Mesodermal cell (in vitro differentiated cells): ENCODE results near the gene TRIM47.
"Not testable (repeated sequence)": the region's sequence is repeated elsewhere in the genome, so short reads cannot be mapped to it uniquely, and the experiment has no call there.

Experiments used
- H3K27ac ChIP-seq: 2 replicates; pipeline ENCODE4 v1.7.0; 2013; ENCODE audit warnings: mild to moderate bottlenecking, low read depth, low read length, moderate library complexity; ENCODE audit not compliant: severe bottlenecking
- H3K36me3 ChIP-seq: 2 replicates; pipeline ENCODE4 v1.7.1; 2013; ENCODE audit warnings: mild to moderate bottlenecking, low read length, moderate library complexity; ENCODE audit not compliant: control insufficient read depth, insufficient read depth
- H3K4me1 ChIP-seq: one replicate; pipeline ENCODE4 v1.7.1; 2013; ENCODE audit warnings: mild to moderate bottlenecking, low read length; ENCODE audit not compliant: insufficient read depth, control insufficient read depth, poor library complexity, severe bottlenecking
- H3K4me3 ChIP-seq: 2 replicates; pipeline ENCODE4 v1.7.0; 2013; ENCODE audit warnings: low read length, control low read depth, mild to moderate bottlenecking; ENCODE audit not compliant: insufficient read depth, poor library complexity, severe bottlenecking; ENCODE audit errors: extremely low read depth
- H3K9me3 ChIP-seq: 2 replicates; pipeline ENCODE4 v1.7.1; 2013; ENCODE audit warnings: mild to moderate bottlenecking, low read length, moderate library complexity; ENCODE audit not compliant: control insufficient read depth
- whole genome bisulfite sequencing, 2 experiments: methylation state at CpG; one replicate each; pipeline ENCODE4 v1.1.5; 2013; ENCODE audit warnings: missing lambda C conversion rate in 2 of 2; ENCODE audit not compliant: insufficient coverage in 2 of 2; 5-methylcytosine and 5-hydroxymethylcytosine counted together

The TRIM47 gene

DNA sequence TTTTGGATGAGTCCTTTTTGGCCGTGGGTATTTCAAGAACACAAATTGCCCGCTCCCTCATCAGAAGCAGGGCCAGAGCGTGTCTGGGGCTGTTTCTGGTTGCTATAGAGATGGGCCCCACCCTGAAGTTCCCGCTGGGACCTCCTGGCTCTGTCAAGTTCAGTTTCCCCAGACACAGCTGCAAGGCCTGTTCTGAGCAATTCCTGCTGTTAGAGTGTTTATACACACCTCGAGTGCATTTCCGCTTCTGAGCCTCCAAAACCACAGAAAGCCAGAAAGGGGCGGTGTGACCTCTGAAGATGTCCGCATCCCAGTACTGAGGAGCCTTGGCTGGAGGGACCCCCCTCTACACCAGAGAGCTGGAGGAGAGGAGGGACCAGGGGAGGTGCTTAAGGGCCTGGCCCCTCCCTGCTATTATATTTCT is 13.9 kb downstream of the TRIM47 start:
- no peaks in the 10 kb centered on the region for H3K9me3 ChIP-seq
- no peak overlapping the region for H3K4me3 ChIP-seq
- peaks cover 3% of the 10 kb centered on the region for H3K4me1 ChIP-seq
- 72 to 89% methylated on average over 6 to 8 of the region's 8 CpGs for WGBS, 2 experiments
- no peaks in the 10 kb centered on the region for H3K36me3 ChIP-seq
- H3K27ac ChIP-seq = peak overlapping the region; percentile 36

DNA sequence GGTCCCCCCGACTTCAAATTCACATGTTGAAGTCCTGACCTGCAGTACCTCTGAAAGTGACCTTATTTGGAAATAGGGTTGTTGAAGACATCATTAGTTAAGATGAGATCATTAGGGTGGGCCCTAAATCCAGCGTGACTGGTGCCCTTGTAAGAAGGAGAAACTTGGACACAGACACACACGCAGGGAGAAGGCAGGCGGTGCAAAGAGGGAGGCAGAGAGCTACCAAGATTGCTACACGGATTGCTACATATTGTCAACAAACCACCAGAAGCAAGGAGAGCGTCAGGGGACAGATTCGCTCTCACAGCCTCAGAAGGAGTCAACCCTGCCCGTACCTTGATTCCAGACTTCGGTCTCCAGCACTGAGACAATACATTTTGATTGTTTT is 16.5 kb downstream of the TRIM47 start:
- no peak overlapping the region for H3K27ac ChIP-seq
- H3K36me3 ChIP-seq = no peaks in the 10 kb centered on the region
- H3K9me3 ChIP-seq = no peaks in the 10 kb centered on the region
- no peaks in the 10 kb centered on the region for H3K4me1 ChIP-seq
- H3K4me3 ChIP-seq = no peak overlapping the region
- 92 to 94% methylated on average over 8 of the region's 9 CpGs for WGBS, 2 experiments

GRCh38 chr17:75859358-75859757 is 19.0 kb downstream of the TRIM47 start:
- not testable (repeated sequence) for H3K4me1 ChIP-seq, H3K9me3 ChIP-seq, H3K4me3 ChIP-seq, H3K27ac ChIP-seq, H3K36me3 ChIP-seq
- 93 to 94% methylated on average over 7 to 8 of the region's 10 CpGs for WGBS, 2 experiments

- H3K9me3 ChIP-seq = no peaks in the 10 kb centered on the region
- WGBS, 2 experiments = 4 to 6% methylated on average over 19 to 22 of the region's 24 CpGs
Measured at GRCh38 chr17:75856062-75856756, 22.2 kb downstream of the TRIM47 start.

GRCh38 chr17:75855310-75856061 is 22.9 kb downstream of the TRIM47 start, which contains the start of gene WBP2:
Gene WBP2, minus strand, starts transcription at chr17:75855335. Its CDS starts 38 bp downstream, at chr17:75855297.
- 0 to 1% methylated on average over 31 to 36 of the region's 58 CpGs for WGBS, 2 experiments
- peaks cover 14% of the 10 kb centered on the region for H3K4me1 ChIP-seq
- H3K27ac ChIP-seq = peak within 1 kb of the TSS; percentile 93
- no peaks in the 10 kb centered on the region for H3K9me3 ChIP-seq
- H3K36me3 ChIP-seq = peaks cover 23% of the 10 kb centered on the region
- H3K4me3 ChIP-seq = peak within 1 kb of the TSS; percentile 88

More at GRCh38 chr17:75856062-75856756, 22.2 kb downstream of the TRIM47 start:
- Histone ChIP-seq H3K27ac (peak overlapping the region; percentile 93), H3K4me1 (peaks cover 14% of the 10 kb centered on the region), H3K36me3 (peaks cover 16% of the 10 kb centered on the region), H3K4me3 (peak overlapping the region; percentile 88)

DNA sequence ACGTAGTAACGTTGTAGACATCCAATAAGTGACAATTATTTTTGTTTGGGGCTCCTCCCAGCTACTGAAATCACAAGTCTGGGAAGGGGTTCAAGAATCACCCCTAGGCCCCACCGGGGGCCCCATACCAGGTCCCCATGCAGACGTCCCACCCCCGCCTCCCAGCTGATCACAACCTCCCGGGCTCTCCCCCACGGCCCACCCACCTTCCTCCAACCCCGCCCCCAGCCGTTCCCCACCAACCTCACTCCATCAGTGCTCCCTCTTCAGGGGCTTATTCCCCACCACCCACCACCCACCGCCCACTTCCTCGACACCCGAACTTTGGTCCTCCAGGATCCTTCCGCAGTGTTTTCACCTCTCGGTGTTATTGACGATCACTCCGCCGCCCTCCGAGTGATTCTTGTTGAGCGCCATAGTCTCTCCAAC is 23.5 kb downstream of the TRIM47 start:
- 0 to 2% methylated on average over 9 to 11 of the region's 19 CpGs for WGBS, 2 experiments
- peak overlapping the region; percentile 82 for H3K27ac ChIP-seq

DNA sequence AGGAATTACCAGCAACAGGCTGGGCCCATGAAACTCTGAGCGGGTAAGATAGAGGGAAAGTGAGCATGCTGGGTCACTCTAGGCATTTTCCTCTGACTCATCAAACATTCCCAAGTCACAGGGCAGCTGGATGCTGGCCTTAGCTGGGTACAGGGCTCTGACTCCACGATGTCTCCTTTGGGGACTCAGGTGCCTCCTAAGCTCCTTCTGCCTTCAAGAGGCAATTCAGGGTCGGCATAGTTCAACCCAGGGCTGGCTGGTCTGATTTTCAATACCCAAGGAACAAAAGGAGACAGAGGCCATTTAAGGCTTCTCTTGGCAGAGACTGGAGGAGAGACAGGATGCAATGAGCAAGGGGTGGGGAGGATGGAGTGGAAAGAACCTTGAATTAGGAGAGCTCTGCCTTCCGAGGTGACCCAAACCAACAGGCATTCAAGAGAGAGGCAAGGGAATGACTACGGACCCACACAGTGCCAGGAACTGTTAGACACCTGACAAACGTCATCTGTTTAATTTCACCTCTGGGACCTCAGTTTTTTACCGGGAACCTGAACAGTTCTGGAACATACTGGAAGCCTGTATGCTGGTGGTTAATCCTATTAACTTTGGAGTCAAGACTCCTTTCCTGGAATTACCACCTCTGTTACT is 24.2 kb downstream of the TRIM47 start:
- WGBS, 2 experiments = 30 to 49% methylated on average over 6 to 7 of the region's 7 CpGs
- Histone ChIP-seq H3K4me3 (peak overlapping the region; percentile 88), H3K27ac (peak overlapping the region; percentile 82), H3K4me1 (peaks cover 16% of the 10 kb centered on the region), H3K9me3 (no peaks in the 10 kb centered on the region), H3K36me3 (peaks cover 35% of the 10 kb centered on the region)

More for the DNA sequence above, 23.5 kb downstream of the TRIM47 start:
- H3K9me3 ChIP-seq = no peaks in the 10 kb centered on the region
- H3K36me3 ChIP-seq = peaks cover 28% of the 10 kb centered on the region
- H3K4me3 ChIP-seq = peak overlapping the region; percentile 88
- H3K4me1 ChIP-seq = peaks cover 15% of the 10 kb centered on the region

- H3K36me3 ChIP-seq = peaks cover 43% of the 10 kb centered on the region
- no peaks in the 10 kb centered on the region for H3K9me3 ChIP-seq
- H3K4me1 ChIP-seq = peaks cover 16% of the 10 kb centered on the region
- 86 to 91% methylated on average over 2 to 6 of the region's 7 CpGs for WGBS, 2 experiments
- peak overlapping the region; percentile 82 for H3K27ac ChIP-seq
- no peak overlapping the region for H3K4me3 ChIP-seq
Measured at GRCh38 chr17:75853433-75853832, 24.9 kb downstream of the TRIM47 start.

DNA sequence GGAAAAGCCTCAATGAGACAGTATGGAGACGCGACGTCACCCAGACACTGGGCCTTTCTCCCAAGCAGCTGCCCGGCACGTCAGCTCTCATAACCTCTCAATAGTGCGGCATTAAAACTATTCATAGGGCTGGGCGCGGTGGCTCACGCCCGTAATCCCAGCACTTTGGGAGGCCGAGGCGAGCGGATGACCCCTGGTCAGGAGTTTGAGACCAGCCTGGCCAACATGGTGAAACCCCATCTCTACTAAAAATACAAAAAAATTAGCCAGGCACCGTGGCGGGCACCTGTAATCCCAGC is 26.7 kb downstream of the TRIM47 start:
- H3K36me3 ChIP-seq = peaks cover 61% of the 10 kb centered on the region
- H3K4me1 ChIP-seq = peaks cover 16% of the 10 kb centered on the region
- not testable (repeated sequence) for H3K4me3 ChIP-seq, H3K27ac ChIP-seq, H3K9me3 ChIP-seq
- 97 to 98% methylated on average over 9 to 13 of the region's 15 CpGs for WGBS, 2 experiments

DNA sequence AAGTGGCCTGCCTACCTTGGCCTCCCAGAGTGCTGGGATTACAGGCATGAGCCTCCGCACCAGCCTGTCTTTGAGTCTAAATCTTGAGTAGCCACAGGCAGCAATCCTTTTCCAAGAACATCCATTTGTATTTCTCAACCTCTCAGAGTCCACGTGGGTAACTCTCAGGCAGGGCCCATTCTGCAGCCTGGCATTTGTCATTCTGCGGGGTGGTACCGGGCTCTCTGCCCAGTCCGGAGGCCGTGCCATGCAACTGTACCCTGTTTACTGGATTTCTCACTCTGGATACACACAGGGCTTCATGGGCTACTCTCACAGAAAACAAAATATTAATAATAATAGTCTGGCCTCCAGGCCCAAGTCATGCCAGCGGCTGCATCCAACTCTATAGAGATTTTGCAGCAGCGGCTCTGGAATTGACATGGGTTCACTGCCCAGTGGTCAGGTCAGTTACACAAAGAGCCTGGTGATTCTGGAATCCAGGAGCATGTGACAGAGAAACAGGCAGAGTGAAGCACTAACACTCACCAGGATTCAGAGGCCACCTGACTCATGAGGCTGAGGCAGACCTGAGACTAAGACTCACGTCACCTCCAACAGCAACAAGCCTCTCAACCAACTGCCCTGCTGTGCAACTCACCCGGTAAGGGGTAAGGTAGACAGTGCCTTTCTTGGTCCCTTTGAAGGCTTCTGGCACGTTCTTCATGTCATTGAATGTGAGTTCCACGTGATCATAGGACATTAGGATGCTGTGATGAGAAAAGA is 27.3 kb downstream of the TRIM47 start:
- no peaks in the 10 kb centered on the region for H3K9me3 ChIP-seq
- no peak overlapping the region for H3K4me3 ChIP-seq
- WGBS, 2 experiments = 99% methylated on average over 11 to 12 of the region's 12 CpGs
- no peak overlapping the region for H3K27ac ChIP-seq
- peaks cover 66% of the 10 kb centered on the region for H3K36me3 ChIP-seq
- peaks cover 19% of the 10 kb centered on the region for H3K4me1 ChIP-seq
